ENCODE data around the gene GTPBP6.
"Not testable (repeated sequence)": the region's sequence is repeated elsewhere in the genome, so short reads cannot be mapped to it uniquely, and the experiment has no call there.

Gene GTPBP6

GRCh38 chrX:261167-261918 lies 57.3 kb downstream of the GTPBP6 start:
- no peak for DNase-seq

- no peak for DNase-seq
Measured at GRCh38 chrX:259692-260355, 58.8 kb downstream of the GTPBP6 start.

GRCh38 chrX:258291-259040 lies 60.1 kb downstream of the GTPBP6 start:
- no peak for DNase-seq

GRCh38 chrX:257681-258289 lies 60.8 kb downstream of the GTPBP6 start:
- no peak for DNase-seq

- not testable (repeated sequence) for DNase-seq
Measured at GRCh38 chrX:257054-257453, 61.5 kb downstream of the GTPBP6 start.

GRCh38 chrX:255923-256331 lies 62.7 kb downstream of the GTPBP6 start:
- DNase-seq, result no peak
